Natural killer cell treated with Interleukin-12 subunit alpha and Interleukin-12 subunit beta and Interleukin-15 and Interleukin-18, amount 100 ng/mL, for 72 hours (primary cell): ENCODE measurements around the gene CDKL5. TPM values are rescaled to one million over a fixed set of nuclear protein-coding genes. Genes with fewer than 3 reads are reported as not detected.
"Not testable (repeated sequence)": the region's sequence is repeated elsewhere in the genome, so short reads cannot be mapped to it uniquely, and the experiment has no call there.

Experiments
- ATAC-seq, 2 donors: fragments of 150-1000 bp; cut with Tn5 transposase in 1 of 2; sonication (Bioruptor Pico), chemical (Tn5 transposase) in 1 of 2; 2 replicates each; pipeline ENCODE4 v1.10.0; 2021
- DNase-seq: peaks from one replicate; pipeline ENCODE4 v3.0.0; 2022; ENCODE audit warnings: low spot score
- H3K27ac Mint-ChIP-seq, 2 donors: 1 replicate in 1 of 2; 2 replicates in 1 of 2; pipeline ENCODE4 v1.8.0; 2022; ENCODE audit warnings: mixed read lengths in 2 of 2, mild to moderate bottlenecking in 1 of 2, moderate library complexity in 1 of 2
- H3K27me3 Mint-ChIP-seq, 2 donors: 1 replicate in 1 of 2; 2 replicates in 1 of 2; pipeline ENCODE4 v1.8.0; 2022; ENCODE audit warnings: mixed read lengths in 2 of 2
- H3K36me3 Mint-ChIP-seq: one replicate; pipeline ENCODE4 v1.8.0; 2022; ENCODE audit warnings: mixed read lengths
- H3K4me1 Mint-ChIP-seq, 2 donors: 1 replicate in 1 of 2; 2 replicates in 1 of 2; pipeline ENCODE4 v1.8.0; 2022; ENCODE audit warnings: low read depth in 2 of 2, mixed read lengths in 2 of 2, mild to moderate bottlenecking in 1 of 2
- H3K4me3 Mint-ChIP-seq: one replicate; pipeline ENCODE4 v1.8.0; 2022; ENCODE audit warnings: mixed read lengths
- H3K9me3 Mint-ChIP-seq: 2 replicates; pipeline ENCODE4 v1.8.0; 2022; ENCODE audit warnings: mixed read lengths
- total RNA-seq, 2 donors: library from RNA; stranded (reverse); gene quantifications; one replicate each; pipeline ENCODE4 v1.2.3, GENCODE V29; 2022

Gene CDKL5
- total RNA-seq, 2 donors from 2014 or later: 1.5 to 2.2 TPM

GRCh38 chrX:18428006-18428405 is 2.6 kb downstream of the CDKL5 start:
- DNase-seq: no peak
- no peaks in the 10 kb centered on the region for H3K36me3 Mint-ChIP-seq

GRCh38 chrX:18433288-18433687 is 7.9 kb downstream of the CDKL5 start:
- H3K27me3 Mint-ChIP-seq, DNase-seq, H3K9me3 Mint-ChIP-seq, H3K36me3 Mint-ChIP-seq, H3K4me1 Mint-ChIP-seq, H3K4me3 Mint-ChIP-seq, H3K27ac Mint-ChIP-seq, ATAC-seq: not testable (repeated sequence)

More at GRCh38 chrX:18428006-18428405, 2.6 kb downstream of the CDKL5 start:
- H3K4me1 Mint-ChIP-seq: peaks cover 4 to 12% of the 10 kb centered on the region in 2 donors
- no peaks in the 10 kb centered on the region for H3K9me3 Mint-ChIP-seq
- no peak for ATAC-seq
- no peak overlapping the region for H3K27ac Mint-ChIP-seq
- H3K4me3 Mint-ChIP-seq: no peak overlapping the region
- peaks cover 0 to 14% of the 10 kb centered on the region in 2 donors for H3K27me3 Mint-ChIP-seq

DNA sequence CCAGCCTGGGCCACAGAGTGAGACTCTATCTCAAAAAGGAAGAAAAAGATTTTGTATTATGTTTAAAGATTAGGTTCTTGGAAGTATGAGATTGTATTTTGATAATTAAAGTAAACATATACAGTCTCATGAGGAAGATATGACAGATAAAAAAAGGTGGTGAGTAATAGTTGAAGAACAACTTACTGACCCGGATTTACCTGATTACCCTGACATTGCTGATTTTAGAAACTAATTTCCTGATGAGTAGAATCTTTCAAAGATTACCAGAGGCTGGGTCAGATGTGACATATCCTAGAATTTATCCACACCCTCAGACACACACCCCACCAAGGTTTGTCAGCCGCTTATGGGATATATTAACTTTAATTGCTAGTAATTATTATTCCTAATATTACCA is 9.5 kb downstream of the CDKL5 start:
- H3K36me3 Mint-ChIP-seq: no peaks in the 10 kb centered on the region
- H3K27ac Mint-ChIP-seq: no peak overlapping the region
- ATAC-seq (no peak), DNase-seq (no peak)
- peaks cover 0 to 2% of the 10 kb centered on the region in 2 donors for H3K27me3 Mint-ChIP-seq
- H3K4me1 Mint-ChIP-seq: no peaks in the 10 kb centered on the region
- H3K4me3 Mint-ChIP-seq: no peak overlapping the region
- no peaks in the 10 kb centered on the region for H3K9me3 Mint-ChIP-seq

DNA sequence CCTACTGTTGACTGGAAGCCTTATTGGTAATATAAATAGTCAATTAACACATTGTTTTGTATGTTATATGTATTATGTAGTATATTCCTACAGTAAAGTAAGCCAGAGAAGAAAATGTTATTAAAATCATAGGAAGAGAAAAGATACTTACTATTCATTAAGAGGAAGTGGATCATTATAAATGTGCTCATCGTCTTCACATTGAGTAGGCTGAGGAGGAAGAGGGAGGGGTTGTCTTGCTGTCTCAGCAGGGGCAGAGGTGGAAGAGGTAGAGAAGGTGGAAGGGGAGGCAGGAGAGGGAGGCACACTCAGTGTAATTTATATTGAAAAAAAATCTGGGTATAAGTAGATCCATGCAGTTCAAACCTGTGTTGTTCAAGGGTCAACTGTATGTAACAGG is 10.6 kb downstream of the CDKL5 start:
- Mint-ChIP-seq H3K27me3 (peaks cover 0 to 2% of the 10 kb centered on the region in 2 donors), H3K36me3 (no peaks in the 10 kb centered on the region), H3K4me1 (peaks cover 0 to 3% of the 10 kb centered on the region in 2 donors), H3K9me3 (no peaks in the 10 kb centered on the region), H3K27ac (no peak overlapping the region), H3K4me3 (no peak overlapping the region)
- ATAC-seq (no peak), DNase-seq (no peak)

DNA sequence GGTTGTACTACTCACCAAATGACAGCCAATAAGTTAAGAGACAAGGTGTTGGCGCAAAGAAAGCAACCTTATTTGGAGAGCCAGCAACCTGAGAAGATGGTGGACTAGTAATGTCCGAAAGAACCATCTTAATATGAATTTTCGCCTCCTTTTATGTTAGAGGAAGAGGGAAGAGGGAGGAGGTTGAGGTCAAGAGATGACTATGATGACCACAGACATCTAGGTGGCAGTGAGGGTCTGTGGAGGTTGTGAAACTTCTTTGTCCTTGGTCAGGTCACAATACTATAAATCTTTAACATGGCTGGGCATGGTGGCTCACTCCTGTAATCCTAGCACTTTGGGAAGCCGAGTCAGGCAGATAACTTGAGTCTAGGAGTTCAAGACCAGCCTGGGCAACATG is 15.4 kb downstream of the CDKL5 start:
- Mint-ChIP-seq H3K4me1 (peaks cover 15 to 16% of the 10 kb centered on the region in 2 donors), H3K9me3 (no peaks in the 10 kb centered on the region), H3K4me3 (no peak overlapping the region), H3K27ac (peak overlapping the region in 1 of 2 donors; percentile 27), H3K36me3 (no peaks in the 10 kb centered on the region), H3K27me3 (peaks cover 0 to 4% of the 10 kb centered on the region in 2 donors)
- DNase-seq: no peak
- no peak for ATAC-seq

GRCh38 chrX:18441780-18442367 is 16.5 kb downstream of the CDKL5 start:
- Mint-ChIP-seq H3K4me1 (peaks cover 15 to 16% of the 10 kb centered on the region in 2 donors), H3K9me3 (no peaks in the 10 kb centered on the region), H3K36me3 (no peaks in the 10 kb centered on the region), H3K27ac (no peak overlapping the region), H3K4me3 (no peak overlapping the region), H3K27me3 (peaks cover 0 to 2% of the 10 kb centered on the region in 2 donors)
- DNase-seq (no peak), ATAC-seq (no peak)

GRCh38 chrX:18448416-18448815 is 23.0 kb downstream of the CDKL5 start:
- ATAC-seq (no peak), DNase-seq (no peak)
- Mint-ChIP-seq H3K27ac (no peak overlapping the region), H3K4me1 (peaks cover 0 to 3% of the 10 kb centered on the region in 2 donors), H3K27me3 (peaks cover 0 to 9% of the 10 kb centered on the region in 2 donors), H3K9me3 (no peaks in the 10 kb centered on the region), H3K4me3 (no peak overlapping the region), H3K36me3 (no peaks in the 10 kb centered on the region)

- Mint-ChIP-seq H3K36me3 (no peaks in the 10 kb centered on the region), H3K9me3 (no peaks in the 10 kb centered on the region), H3K27me3 (peaks cover 0 to 9% of the 10 kb centered on the region in 2 donors), H3K4me1 (peaks cover 0 to 3% of the 10 kb centered on the region in 2 donors), H3K4me3 (no peak overlapping the region), H3K27ac (no peak overlapping the region)
- ATAC-seq (no peak), DNase-seq (no peak)
Observed at GRCh38 chrX:18449236-18449635, 23.8 kb downstream of the CDKL5 start.

DNA sequence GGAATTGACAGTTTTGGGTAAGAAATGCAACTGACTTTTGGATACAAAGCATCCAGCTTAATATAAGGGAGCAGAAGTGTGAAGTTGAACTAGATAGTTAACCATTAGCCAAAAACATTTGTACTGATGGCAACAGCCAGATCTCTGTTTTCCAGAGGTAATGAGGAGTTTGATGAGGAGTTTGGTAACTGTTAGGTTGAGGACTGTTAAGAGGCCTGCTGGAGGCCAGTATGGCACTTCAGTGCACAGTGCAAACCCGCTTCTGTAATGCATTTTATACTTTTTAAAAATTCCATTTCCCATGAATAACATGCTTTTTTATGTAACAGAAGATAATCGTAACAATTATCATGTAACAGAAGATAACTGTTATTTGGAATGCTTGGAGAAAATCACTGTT is 30.0 kb downstream of the CDKL5 start:
- Mint-ChIP-seq H3K4me3 (no peak overlapping the region), H3K27ac (no peak overlapping the region), H3K27me3 (no peaks in the 10 kb centered on the region), H3K9me3 (no peaks in the 10 kb centered on the region), H3K4me1 (no peaks in the 10 kb centered on the region), H3K36me3 (no peaks in the 10 kb centered on the region)
- DNase-seq (no peak), ATAC-seq (no peak)

DNA sequence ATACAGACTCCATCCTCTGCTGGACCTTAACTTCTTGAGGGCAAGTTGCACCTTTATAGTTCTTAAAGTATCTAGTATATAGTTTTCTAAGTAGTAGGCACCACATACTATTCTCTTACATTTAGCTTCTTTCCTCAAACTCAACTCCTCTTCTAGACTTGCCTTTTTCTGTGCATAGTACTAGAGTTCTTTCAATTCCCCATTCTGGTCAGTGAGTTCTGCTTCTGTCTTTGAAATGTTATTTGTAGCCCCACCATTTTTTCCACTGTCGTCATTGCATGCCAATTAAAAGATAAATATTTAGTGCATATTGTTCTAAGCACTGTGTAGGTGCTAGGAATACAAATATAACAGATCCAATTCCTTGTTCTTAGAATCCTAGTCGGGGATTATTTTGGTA is 31.6 kb downstream of the CDKL5 start:
- H3K4me3 Mint-ChIP-seq: no peak overlapping the region
- no peaks in the 10 kb centered on the region for H3K27me3 Mint-ChIP-seq
- H3K9me3 Mint-ChIP-seq: no peaks in the 10 kb centered on the region
- ATAC-seq: no peak
- H3K36me3 Mint-ChIP-seq: no peaks in the 10 kb centered on the region
- no peak for DNase-seq
- no peak overlapping the region for H3K27ac Mint-ChIP-seq
- no peaks in the 10 kb centered on the region for H3K4me1 Mint-ChIP-seq

GRCh38 chrX:18461431-18461830 is 36.0 kb downstream of the CDKL5 start:
- no peak for ATAC-seq
- peaks cover 0 to 2% of the 10 kb centered on the region in 2 donors for H3K27me3 Mint-ChIP-seq
- H3K4me1 Mint-ChIP-seq: peaks cover 0 to 3% of the 10 kb centered on the region in 2 donors
- no peaks in the 10 kb centered on the region for H3K36me3 Mint-ChIP-seq
- H3K27ac Mint-ChIP-seq: no peak overlapping the region
- no peak for DNase-seq
- no peaks in the 10 kb centered on the region for H3K9me3 Mint-ChIP-seq
- no peak overlapping the region for H3K4me3 Mint-ChIP-seq

DNA sequence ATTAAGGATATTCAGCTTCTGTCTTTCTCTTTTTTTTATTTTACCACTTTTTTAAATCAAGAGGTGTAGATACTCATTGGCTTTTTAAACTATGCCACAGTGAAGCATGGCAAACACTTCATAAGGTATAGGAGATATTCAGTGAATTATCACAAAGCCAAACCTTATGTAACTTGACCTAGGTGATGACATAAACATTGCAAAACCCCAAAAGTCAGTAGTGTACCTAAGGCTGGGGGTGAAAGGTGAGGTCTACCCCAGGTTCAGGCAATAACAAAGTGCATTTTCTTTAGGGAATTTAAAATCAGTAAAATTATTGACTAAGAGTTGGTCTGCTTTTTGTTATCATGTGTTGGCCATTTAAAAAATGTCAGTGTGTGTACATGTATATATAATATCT is 39.1 kb downstream of the CDKL5 start:
- no peaks in the 10 kb centered on the region for H3K36me3 Mint-ChIP-seq
- no peak overlapping the region for H3K4me3 Mint-ChIP-seq
- H3K27me3 Mint-ChIP-seq: peaks cover 0 to 4% of the 10 kb centered on the region in 2 donors
- H3K27ac Mint-ChIP-seq: no peak overlapping the region
- no peak for ATAC-seq
- H3K4me1 Mint-ChIP-seq: peaks cover 0 to 3% of the 10 kb centered on the region in 2 donors
- no peak for DNase-seq
- H3K9me3 Mint-ChIP-seq: no peaks in the 10 kb centered on the region

- H3K27me3 Mint-ChIP-seq: peaks cover 0 to 4% of the 10 kb centered on the region in 2 donors
- no peak for DNase-seq
- ATAC-seq: no peak
- peaks cover 0 to 3% of the 10 kb centered on the region in 2 donors for H3K4me1 Mint-ChIP-seq
- H3K4me3 Mint-ChIP-seq: no peak overlapping the region
- no peaks in the 10 kb centered on the region for H3K36me3 Mint-ChIP-seq
- H3K9me3 Mint-ChIP-seq: no peaks in the 10 kb centered on the region
- no peak overlapping the region for H3K27ac Mint-ChIP-seq
Observed at GRCh38 chrX:18465051-18465450, 39.6 kb downstream of the CDKL5 start.

GRCh38 chrX:18468599-18468998 is 43.2 kb downstream of the CDKL5 start:
- Mint-ChIP-seq H3K27me3 (peaks cover 0 to 2% of the 10 kb centered on the region in 2 donors), H3K9me3 (no peaks in the 10 kb centered on the region), H3K4me3 (no peak overlapping the region), H3K36me3 (no peaks in the 10 kb centered on the region), H3K27ac (no peak overlapping the region), H3K4me1 (no peaks in the 10 kb centered on the region)
- ATAC-seq (no peak), DNase-seq (no peak)

DNA sequence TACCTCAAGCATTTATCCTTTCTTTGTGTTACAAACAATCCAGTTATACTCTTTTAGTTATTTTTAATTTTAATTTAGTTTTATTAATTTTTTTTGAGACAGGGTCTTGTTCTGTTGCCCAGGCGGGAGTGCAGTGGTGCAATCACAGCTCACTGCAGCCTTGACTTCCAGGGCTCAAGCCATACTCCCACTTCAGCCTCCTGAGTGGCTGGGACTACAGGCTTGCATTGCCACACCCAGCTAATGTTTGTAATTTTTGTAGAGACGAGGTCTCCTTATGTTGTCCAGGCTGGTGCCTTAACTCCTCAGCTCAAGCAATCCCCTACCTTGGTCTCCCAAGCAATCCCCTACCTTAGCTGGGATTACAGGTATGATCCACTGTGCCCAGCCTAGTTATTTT is 45.9 kb downstream of the CDKL5 start:
- Mint-ChIP-seq H3K36me3 (no peaks in the 10 kb centered on the region), H3K4me1 (no peaks in the 10 kb centered on the region)
- ATAC-seq: no peak

More for the DNA sequence above, 45.9 kb downstream of the CDKL5 start:
- DNase-seq: no peak
- no peak overlapping the region for H3K4me3 Mint-ChIP-seq
- peaks cover 0 to 2% of the 10 kb centered on the region in 2 donors for H3K27me3 Mint-ChIP-seq
- no peaks in the 10 kb centered on the region for H3K9me3 Mint-ChIP-seq
- H3K27ac Mint-ChIP-seq: no peak overlapping the region
